Neural cell (in vitro differentiated cells): ENCODE results near the gene BICRAL.
A peak's percentile ranks its signal among the peaks of the same experiment; 100 is the strongest.

Experiments used
- EZH2 ChIP-seq: fragments of 200-600, 300-800 bp; shearing (Covaris generic), sonication (generic); IDR thresholded peaks from 2 replicates; pipeline ENCODE4 v1.6.1; 2014; ENCODE audit warnings: antibody characterized with exemption, low read length, borderline replicate concordance, mild to moderate bottlenecking; ENCODE audit not compliant: insufficient read depth, poor library complexity, severe bottlenecking
- MXI1 ChIP-seq: fragments of 450-650 bp; conservative IDR thresholded peaks from 2 replicates; pipeline ENCODE4 v1.6.1; 2014; ENCODE audit warnings: antibody characterized with exemption, mild to moderate bottlenecking; ENCODE audit not compliant: poor library complexity, severe bottlenecking
- POLR2AphosphoS5 ChIP-seq: IDR thresholded peaks from 2 replicates; pipeline ENCODE4 v1.6.1; 2012
- RAD21 ChIP-seq: fragments of 450-650 bp; conservative IDR thresholded peaks from 2 replicates; pipeline ENCODE4 v1.6.1; 2014; ENCODE audit warnings: antibody characterized with exemption, mild to moderate bottlenecking, moderate library complexity
- SMC3 ChIP-seq: fragments of 450-650 bp; conservative IDR thresholded peaks from 2 replicates; pipeline ENCODE4 v1.6.1; 2014; ENCODE audit warnings: antibody characterized with exemption, mild to moderate bottlenecking, moderate library complexity; ENCODE audit not compliant: poor library complexity
- TF ChIP-seq, protein P1 (sequence below): IDR thresholded peaks from 2 replicates; pipeline ENCODE4 v1.6.1; 2012; ENCODE audit warnings: borderline replicate concordance
- TF ChIP-seq, protein P2 (sequence below): fragments of 450-650 bp; IDR thresholded peaks from 2 replicates; pipeline ENCODE4 v1.5.1; 2014; ENCODE audit warnings: antibody characterized with exemption, mild to moderate bottlenecking, moderate library complexity; ENCODE audit not compliant: poor library complexity, severe bottlenecking

DNA sequence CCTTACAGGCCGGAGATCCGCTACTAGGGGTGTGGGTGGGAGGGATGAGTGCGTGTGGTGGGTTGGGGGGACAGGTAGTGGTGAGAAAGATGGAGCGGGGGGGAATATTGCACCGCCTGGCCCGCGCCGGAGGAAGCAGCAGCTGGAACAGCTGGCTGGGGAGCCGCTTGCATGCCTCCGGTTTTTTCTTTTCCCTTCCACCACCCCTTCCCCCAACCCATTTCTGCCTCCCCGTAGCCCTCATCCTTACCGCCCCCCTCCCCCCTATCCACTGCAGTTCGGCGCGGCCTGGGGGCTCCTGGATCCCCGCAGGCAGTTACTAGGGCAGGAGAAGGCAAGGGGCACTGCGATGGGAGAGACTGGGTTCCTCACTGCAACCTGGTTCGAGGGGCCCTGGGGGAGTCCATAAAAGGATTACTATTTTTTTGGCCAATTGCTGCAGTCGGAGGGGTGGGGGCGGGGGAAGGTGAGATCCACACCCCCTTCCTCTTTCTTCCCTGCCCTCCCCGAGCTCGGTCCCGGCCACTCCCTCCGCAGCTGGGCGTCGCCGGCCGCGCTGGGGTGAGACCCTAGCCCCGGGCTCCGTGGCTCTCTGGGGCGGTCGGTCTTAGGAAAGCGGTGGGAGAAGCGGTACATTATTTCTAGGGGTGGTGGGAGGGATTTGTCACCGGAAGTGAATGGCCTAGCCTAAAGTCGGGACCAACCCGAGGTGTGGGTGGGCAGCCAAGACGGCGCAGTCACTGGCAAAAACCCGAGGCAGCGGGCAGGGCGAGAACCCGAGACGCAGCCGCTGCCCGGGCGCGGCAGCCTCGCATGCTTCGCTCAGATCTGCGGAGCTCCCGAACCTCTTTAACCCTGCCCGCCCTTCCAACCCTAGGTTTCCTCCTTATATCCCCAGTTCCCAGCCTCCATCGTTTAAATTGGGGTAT lies 35.1 kb upstream of the BICRAL start:
- TF ChIP-seq POLR2AphosphoS5 (peak; percentile 90), SMC3 (no peak), EZH2 (no peak), RAD21 (peak; percentile 5), MXI1 (no peak)
- TF ChIP-seq, protein P1, sequence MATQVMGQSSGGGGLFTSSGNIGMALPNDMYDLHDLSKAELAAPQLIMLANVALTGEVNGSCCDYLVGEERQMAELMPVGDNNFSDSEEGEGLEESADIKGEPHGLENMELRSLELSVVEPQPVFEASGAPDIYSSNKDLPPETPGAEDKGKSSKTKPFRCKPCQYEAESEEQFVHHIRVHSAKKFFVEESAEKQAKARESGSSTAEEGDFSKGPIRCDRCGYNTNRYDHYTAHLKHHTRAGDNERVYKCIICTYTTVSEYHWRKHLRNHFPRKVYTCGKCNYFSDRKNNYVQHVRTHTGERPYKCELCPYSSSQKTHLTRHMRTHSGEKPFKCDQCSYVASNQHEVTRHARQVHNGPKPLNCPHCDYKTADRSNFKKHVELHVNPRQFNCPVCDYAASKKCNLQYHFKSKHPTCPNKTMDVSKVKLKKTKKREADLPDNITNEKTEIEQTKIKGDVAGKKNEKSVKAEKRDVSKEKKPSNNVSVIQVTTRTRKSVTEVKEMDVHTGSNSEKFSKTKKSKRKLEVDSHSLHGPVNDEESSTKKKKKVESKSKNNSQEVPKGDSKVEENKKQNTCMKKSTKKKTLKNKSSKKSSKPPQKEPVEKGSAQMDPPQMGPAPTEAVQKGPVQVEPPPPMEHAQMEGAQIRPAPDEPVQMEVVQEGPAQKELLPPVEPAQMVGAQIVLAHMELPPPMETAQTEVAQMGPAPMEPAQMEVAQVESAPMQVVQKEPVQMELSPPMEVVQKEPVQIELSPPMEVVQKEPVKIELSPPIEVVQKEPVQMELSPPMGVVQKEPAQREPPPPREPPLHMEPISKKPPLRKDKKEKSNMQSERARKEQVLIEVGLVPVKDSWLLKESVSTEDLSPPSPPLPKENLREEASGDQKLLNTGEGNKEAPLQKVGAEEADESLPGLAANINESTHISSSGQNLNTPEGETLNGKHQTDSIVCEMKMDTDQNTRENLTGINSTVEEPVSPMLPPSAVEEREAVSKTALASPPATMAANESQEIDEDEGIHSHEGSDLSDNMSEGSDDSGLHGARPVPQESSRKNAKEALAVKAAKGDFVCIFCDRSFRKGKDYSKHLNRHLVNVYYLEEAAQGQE = peak; percentile 48
- TF ChIP-seq, protein P2, sequence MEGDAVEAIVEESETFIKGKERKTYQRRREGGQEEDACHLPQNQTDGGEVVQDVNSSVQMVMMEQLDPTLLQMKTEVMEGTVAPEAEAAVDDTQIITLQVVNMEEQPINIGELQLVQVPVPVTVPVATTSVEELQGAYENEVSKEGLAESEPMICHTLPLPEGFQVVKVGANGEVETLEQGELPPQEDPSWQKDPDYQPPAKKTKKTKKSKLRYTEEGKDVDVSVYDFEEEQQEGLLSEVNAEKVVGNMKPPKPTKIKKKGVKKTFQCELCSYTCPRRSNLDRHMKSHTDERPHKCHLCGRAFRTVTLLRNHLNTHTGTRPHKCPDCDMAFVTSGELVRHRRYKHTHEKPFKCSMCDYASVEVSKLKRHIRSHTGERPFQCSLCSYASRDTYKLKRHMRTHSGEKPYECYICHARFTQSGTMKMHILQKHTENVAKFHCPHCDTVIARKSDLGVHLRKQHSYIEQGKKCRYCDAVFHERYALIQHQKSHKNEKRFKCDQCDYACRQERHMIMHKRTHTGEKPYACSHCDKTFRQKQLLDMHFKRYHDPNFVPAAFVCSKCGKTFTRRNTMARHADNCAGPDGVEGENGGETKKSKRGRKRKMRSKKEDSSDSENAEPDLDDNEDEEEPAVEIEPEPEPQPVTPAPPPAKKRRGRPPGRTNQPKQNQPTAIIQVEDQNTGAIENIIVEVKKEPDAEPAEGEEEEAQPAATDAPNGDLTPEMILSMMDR = no peak
